Stimulated activated CD8-positive, alpha-beta memory T cell treated with anti-CD3 and anti-CD28 coated beads, Interleukin-15, amount 100 ng/mL, for 24 hours (primary cell): ENCODE results near the gene RANBP1.
"Not testable (repeated sequence)": the region's sequence is repeated elsewhere in the genome, so short reads cannot be mapped to it uniquely, and the experiment has no call there.

Source experiments
- DNase-seq: peaks from one replicate; pipeline ENCODE4 v3.0.0-alpha.2; 2020; ENCODE audit warnings: low read depth

Gene RANBP1

DNA sequence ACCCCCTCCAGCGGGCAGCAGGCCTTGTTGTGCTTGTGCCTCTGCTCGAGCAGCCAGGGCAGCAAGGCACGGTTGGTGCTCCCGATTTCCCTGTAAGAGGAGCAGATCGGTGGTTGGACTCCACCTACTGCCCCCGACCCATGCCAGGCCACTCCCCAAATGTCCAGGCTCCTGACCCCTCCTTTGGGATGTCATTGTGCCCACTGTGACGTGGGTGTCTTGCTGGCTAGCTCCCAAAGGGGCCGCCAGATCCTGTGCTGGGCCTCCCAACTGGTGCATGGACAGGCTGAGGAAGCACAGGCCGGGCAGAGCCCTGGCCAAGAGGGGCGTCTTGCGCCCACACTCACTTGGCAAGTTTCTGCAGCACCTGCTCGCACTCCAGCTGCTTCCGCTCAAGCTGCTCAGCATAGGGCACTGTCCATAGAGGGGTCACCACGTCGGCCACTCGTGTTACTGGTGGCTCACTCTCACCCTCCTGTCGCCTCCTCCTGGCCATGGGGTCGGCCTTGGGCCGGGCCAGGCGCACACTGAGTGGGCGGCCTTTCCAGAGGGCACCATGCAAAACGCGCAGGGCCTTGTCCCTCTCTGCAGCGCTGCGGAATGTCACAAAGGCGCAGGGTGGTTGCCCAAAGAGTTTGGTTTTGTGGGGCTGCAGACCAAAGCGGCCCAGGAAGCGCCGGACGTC is at the start of gene RANBP1:
TSS of gene RANBP1 (plus strand) at position 414 of the 685 bp plus-strand sequence. CDS start at position 495, 81 bp downstream.
- DNase-seq = no peak

DNA sequence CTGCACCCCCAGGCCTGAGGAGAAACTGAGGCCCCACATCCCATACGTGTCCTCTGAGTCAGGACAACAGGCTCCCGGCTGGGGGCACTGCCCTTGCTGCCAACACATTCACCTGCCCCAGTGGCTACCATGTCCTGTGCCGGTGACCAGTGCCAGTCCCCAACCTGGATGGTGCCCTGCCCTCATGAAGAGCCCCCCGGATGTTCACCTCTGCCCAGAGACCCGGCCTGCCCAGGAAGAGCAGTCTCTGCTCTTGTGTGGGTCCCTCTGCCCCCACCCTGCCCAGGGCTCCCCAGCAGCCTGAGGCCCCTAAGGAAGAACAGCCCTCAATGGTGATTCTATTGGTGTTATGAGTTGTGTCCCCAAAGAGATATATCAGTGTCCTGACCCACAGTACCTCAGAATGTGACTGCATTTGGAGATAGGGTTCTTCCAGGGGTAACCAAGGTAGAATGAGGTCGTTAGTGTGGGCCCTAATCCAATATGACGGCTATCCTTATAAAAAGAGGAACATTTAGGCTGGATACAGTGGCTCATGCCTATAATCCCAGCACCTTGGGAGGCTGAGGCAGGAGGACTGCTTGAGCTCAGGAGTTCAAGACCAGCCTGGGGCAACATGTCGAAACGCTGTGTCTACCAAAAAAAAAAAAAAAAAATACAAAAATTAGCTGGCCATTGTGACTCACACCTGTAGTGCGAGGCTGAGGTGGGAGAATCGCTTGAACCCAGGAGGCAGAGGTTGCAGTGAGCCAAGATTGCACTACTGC is 49.1 kb upstream of the RANBP1 start:
- DNase-seq = no peak

DNA sequence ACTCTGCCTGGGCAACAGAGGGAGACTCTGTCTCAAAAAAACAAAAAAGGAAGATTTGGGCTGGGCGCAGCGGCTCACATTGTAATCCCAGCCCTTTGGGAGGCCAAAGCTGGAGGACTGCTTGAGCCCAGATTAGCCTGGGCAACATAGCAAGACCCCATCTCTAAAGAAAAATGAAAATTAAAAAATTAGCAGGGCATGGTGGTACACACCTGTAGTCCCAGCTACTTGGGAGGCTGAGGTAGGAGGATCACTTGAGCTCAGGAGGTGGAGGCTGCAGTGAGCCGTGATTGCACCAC is 48.6 kb upstream of the RANBP1 start:
- not testable (repeated sequence) for DNase-seq

DNA sequence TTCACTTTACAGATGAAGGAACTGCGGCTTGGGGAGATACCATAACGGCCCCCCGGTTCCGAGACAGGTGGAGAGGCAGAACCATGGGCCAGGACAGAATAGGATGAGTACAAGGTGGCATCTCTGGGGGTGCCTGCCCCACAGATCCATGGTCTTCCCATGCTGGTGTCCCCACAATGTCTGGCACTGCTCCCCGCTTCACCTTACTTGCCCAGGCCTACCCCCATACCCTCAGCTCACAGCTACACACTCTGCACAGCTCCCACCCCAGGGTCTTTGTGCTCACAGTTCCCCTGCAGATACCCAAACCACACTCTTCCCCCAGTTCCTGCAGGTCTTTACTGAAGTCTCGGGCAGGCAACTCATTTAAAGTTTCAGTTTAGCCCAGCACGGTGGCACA is 47.3 kb upstream of the RANBP1 start:
- DNase-seq = no peak

DNA sequence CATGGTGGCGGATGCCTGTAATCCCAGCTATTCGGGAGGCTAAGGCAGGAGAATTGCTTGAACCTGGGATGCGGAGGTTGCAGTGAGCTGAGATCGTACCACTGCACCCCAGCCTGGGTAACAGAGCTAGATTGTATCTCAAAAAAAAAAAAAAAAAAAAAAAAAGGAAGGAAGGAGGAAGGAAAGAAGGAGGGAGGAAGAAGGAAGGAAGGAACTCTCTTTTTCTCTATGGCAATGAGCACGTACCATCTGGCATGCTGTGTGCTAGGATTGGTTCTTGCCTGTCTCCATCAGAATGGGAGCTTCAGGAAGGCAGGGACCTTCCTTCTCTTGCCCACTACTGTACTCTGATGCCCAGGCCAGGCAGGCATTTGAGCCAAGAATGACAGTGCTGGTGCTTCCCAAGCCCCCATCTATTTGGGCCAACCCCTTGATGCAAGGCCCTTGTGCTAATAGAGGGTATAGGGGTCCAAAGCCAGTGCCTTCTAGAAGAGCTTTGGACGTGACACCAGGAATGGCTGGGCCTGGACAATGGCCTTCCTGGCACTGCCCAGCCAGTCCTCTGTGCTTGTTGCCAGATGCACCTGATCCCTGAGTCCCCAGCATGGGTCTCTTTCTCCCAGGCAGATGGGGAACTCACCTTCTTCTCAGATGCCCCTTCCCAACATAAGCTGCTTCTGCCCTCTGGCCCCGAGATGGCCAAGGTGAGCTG is 46.4 kb upstream of the RANBP1 start:
- no peak for DNase-seq

DNA sequence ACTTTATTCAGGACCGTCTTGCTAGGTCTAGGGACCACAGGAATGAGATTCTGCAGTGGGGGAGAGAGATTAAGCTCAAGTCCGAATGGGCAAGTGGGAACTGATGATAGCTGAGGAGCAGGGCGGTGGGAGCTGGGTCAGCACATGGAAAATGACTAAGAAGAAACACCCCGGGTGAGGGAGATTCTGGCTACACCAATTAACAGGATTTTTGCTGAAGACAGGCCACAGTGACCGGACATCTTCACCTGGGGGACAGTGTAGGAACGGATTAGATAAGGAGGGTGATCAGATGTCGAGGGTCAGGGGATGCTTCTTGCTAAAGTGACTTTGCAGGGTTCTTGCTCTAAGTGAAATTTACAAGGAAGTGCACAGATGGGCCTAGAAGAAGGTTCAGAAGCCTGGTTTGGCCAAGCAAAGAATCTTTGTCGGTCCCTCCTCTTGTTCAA is 44.4 kb upstream of the RANBP1 start:
- no peak for DNase-seq

DNA sequence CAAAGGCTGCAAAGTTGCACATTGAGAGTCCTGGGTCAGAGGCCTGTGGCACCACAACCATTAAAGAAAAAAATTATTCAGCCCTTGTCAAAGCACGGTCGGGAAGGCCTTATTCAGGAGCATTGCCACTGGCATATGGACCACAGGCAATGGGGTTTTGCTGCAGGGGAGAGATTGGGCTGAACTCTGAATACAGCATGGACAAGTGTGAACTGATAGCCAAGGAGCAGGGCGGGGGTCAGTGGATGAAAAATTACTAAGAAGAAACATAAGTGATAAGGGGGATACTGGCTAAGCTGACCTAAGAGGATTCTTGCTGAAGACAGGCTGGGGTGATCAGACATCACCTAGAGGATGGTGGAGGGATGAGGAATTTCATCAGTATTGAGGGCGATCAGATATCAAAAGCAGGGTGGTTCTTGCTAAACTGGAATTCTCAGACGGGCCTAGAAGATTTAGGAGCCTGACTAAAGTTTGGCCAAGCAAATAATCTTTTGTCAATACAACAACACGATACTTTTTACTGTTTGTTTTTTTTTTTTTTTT is 39.2 kb upstream of the RANBP1 start:
- no peak for DNase-seq

DNA sequence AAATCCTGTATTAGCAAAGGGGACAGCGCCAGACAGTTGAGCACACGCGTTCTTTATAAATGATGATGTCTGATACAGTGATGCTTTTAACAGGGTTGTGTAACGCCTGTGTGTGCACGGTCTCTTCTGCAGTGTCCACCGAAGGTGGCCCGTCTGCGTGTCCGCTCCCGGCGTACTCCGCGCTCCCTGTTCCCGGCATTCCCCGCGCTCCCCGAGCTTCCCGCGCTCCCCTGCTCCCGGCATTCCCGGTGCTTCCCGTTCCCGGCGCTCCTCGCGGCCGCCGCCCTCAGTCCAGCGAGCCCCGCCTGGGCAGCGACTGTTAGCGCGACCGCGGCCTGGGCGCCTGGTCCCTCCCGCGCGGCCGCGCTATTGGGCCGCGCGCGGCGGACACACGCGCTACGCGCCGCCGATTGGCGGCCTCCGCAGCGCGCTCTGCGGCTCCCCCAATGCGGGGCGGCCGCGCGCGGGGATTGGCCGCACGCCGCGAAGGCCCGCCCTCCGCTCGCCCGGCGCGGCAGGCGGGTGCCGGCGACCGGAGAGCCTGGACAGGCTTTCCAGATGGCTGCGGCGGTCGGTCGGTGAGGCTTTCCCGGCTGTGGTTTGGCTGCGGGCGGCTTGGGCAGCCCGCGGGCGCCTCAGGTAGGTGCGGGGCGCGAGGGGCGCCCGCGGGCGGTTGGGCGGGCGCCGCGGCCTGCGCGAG is 36.0 kb upstream of the RANBP1 start, which contains the start of gene DGCR8:
TSS of gene DGCR8 (plus strand) at position 497 of the 700 bp plus-strand sequence. CDS start 5,723 bp downstream, outside the sequence.
- DNase-seq = peak; percentile 57

DNA sequence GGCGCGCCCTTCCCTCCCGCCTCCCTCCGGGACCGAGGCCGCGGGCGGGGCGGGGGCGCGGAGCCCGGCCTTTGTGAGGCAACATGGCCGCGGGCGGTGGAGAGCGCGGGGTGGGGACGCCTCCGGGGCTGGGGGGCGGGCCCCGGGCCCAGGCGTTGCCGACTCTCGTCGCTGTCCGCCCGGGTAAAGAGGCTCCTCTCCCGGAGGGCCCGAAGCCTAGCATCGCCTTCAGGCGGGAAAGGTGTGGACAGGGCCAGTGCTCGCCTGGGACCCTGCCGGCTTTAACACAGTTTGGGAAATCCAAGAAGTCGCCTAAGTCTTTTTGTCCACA is 35.5 kb upstream of the RANBP1 start:
- DNase-seq = peak; percentile 51

DNA sequence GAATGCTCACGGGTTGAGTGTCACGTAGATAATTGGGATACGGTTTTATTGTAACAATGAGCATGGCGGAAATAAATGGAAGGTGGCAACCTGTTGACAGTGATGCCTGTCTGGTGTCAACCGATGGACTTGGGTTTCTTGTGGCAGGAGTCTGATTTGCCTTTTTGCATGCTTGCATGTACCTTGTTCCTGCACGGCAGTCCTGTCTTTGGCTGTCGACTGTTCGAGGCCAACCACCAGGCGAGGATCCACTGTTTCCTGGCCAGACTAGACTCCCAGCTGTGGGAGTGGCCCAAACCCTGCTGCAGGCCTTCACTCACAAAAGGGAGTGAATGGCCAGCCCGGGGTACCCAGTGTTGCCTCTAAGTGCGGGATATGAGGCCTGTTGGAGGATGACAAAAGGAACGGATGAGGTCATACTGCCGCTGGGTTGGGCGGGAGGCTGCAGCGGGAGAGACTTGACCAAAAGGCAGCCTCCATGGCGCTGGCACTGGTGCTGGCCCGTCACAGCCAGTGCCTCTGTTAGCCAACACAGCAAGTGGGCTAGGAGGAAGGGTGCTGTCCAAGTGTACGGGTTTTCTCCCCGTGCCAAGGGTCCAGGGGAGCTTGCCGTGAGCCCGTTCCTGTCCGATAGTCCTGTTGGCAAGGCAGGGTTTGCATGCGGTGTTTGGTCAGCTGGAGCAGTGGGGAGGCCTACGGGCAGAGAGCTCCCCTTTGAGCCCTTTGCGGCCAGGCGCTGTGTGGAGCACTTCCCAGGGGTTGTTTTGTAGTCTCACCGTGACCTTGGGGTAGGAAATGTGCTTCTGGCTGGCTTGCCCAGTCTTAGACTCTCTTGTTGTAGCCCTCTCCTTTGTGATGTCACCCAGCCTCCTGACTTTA is 34.9 kb upstream of the RANBP1 start:
- no peak for DNase-seq

DNA sequence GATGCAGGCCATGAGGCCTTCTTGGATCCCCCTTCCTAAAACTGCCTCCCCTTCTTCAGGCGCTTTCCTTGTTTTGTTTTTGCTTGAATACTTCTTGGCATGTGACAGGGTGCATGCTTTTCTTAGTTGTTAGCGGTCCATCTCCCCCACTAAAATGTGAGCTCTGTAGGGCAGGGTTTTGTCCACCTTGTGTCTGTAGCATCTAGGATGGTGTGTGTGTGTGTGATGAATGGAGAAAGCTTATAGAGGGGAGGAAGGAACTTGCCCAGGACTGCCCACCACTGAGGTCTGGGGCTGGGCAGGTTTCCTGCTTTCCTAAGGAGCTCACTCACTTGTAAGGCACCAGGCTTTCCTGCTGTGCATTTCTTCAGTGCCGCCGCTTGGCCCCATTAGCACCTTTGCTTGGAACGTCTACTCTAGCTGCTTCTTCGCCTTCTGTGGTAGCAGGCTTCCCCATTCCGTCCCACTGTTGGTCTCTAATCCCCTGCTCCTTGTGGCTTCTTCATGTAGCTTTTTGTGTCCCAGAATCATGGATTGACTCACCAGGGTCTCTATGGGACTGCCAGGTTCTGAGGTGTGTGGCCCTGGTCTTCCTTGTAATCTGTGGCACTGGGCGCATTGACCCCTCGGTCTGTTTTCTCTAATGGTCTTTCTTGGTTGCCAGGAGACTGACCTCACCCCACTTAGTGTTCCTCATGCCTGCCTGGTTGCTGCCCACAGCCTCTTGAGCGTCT is 32.6 kb upstream of the RANBP1 start:
- no peak for DNase-seq

DNA sequence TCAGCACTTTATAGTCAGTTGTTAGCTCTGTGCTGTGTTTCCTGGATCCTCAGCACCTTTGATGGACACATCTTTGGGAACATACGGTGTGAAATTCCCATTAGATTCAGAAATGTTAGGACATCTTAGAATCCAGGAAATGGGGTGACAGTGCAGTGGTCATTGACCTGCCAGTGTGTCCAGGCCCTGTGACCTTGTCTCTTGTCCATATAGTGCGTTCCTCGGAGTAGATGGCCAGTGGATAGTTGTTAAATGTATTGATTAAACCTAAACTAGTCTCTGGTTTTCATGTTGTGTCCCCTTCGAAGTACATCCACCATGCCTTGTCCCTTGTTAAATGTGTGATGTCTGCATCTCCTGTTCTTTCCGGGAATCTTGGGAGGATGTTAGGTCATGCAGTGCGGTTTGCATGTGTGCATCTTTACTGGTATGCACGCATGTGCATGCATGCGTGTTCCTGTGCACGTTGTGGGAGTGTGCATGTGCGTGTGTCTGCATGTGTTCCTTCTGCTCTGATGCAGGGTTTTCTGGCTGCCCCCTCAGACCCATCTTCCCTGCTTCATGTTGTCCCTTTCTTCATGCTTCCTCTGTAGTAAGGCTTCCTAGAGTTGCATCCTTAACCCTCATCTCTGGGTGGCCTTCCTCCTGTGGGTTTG is 31.9 kb upstream of the RANBP1 start:
- DNase-seq = no peak

DNA sequence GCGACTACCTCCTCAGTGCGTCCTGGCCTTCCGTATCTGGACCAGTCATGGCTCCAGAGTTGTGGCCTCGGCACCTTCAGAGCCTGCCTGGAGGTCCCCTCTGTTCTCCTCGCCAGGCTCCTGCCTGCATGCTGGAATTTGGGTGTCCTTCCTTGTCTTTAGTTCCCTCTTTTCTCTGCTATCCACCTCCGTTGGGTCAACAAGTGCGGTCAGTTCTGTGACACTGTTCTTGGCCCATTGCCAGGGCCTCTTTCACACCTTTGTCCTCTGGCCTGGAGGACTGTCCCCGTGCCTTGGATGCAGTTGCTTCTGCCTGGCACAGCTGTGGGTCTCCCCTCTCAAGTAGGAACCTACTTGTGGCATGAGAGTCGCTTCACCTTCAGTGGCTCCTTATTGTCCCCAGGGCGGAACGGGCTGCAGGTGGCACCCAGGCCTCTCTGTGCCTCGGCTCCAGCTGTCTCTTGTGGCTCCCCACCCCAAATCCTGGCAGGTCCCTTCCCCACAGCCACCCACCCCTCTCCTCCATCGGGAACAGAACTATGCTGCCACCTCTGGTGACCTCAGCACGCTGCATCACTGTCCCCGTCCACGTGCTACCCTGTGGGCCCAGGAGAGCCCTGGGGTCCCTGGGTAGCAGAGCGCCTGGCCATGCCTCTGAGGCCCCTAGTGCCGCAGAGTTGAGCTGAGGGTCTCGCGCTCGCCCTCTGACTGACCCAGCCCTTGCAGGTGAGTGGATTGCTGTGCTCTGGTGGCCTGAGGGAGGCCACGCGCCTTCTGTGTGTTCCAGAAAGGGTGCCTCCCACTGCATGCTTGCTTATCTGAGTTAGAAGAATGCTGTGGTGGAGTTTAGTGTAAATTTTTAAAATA is 31.1 kb upstream of the RANBP1 start:
- DNase-seq = no peak

DNA sequence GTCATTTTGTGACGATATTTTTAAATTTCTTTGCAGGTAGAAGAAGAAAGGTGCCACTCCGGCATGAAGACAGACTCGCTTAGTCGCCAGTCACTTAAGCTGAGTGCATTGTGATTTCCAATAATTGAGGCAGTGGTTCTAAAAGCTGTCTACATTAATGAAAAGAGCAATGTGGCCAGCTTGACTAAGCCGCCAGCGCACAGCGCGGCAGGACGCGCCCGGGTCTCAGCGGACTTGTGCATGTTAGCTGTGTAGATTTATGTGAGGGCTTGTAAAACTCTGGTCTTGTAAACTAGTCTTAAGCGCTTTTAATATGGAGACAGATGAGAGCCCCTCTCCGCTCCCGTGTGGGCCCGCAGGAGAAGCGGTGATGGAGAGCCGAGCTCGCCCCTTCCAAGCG is 30.3 kb upstream of the RANBP1 start:
- DNase-seq = no peak

DNA sequence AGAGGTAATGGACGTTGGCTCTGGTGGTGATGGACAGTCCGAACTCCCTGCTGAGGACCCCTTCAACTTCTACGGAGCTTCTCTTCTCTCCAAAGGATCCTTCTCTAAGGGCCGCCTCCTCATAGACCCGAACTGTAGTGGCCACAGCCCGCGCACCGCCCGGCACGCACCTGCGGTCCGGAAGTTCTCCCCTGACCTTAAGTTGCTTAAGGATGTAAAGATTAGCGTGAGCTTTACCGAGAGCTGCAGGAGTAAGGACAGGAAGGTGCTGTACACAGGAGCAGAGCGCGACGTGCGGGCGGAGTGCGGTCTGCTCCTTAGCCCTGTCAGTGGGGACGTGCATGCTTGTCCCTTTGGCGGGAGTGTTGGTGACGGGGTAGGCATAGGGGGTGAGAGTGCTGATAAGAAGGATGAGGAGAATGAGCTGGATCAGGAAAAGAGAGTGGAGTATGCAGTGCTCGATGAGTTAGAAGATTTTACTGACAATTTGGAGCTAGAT is 29.8 kb upstream of the RANBP1 start:
- DNase-seq = no peak

DNA sequence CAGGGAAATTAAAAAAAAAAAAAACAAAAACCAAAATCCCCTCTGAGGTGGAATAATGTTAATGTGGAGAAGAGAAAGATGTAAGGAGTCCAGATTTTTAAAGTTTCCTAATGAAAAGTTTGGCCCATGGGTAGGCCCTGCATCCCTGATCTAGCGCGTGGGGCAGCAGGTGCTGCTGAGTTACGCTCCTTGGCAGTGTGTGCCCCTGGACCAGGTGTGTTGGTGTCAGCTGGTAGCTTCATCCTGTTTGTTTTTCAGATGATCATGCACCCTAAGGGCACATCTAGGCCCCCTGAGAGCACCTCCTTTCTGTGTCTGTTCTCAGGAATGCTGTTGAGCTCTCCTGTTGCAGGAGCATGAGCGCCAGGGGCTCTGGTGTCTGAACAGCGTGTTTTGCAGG is 29.1 kb upstream of the RANBP1 start:
- DNase-seq = no peak

DNA sequence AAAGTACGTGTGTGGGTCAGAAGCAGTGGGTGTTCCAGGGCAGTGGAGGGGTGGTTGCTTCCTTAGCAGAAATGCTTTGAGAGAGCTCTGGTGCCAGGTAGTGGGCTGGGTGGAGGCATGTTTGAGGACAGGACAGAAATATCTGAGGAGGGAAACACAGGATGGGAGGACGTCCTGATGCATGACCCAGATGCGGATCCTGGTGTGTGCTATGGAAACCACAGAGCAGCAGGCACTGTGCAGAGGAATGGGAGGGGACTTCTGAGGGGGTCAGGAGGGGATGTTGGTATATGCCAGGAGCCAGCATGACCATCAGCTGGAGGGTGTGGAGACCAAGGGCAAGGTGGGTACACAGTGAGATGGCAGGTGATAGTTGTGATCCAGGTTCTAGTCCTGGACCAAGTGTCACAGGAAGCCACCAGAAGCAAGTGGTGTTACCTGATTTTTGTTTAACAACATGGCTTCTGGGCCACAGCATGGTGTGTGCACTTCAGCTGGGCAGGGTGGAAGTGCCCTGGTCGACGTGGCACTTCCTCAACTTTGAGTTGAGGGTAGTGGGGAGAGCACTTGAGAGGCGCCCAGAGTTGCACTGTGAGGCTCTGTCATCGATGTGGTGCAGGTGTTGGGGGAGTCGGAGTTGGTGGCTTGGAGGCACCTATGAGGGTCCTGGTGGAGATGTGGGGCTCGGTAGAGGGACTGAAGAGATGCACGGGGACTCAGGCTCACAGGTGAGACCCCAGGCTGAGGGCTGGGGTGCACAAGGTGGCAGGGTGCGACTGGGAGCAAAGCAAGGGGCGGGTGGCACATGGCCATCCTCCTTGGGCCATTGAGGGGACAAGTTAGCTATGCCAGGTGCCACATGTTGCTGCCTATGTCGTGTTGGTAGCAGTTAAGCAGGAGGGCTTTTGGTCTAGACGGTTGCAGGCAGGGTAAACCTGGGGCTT is 28.3 kb upstream of the RANBP1 start:
- no peak for DNase-seq

DNA sequence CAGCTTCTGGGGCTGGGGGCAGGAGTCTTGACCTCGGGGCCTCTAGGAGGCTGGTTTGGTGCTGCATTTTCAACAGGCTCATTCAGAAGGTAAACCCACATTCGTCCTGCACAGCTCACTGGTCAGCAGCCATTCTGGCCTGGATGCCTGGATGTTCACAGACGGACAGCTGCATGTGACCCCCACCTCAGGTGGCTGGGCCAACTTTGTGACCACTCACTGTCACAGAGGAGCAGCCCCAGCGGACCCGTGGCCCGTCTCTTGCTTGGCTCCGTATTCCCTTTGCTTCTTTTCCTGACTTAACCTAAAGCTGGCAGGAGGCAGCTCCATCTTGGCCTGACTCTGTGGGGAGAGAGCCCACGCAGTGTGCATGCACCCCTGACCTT is 27.6 kb upstream of the RANBP1 start:
- DNase-seq = no peak
